ENCODE measurements around the gene NNT.

NNT gene

DNA sequence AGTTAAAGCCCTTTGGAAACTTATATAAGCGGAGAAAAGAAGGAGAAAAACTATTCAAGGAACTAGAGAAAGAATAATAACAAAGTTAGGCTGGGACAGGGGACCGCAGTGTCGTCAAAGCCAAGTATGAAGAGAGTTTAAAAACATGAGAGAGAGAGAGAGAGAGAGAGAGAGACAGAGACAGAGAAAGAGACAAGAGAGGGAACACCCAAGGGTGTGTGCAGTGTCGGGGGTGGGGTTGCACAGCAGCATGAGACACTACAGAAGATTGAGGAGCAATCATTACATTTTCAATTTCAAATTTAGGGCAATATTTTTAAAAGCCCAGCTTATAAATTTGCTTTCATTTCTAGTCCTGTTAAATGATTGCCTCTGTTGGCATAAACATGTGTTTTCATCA, 74.3 kb downstream of the NNT start:
- Histone ChIP-seq H3K9me3 (no peaks in the 10 kb centered on the region), H3K27me3 (no peaks in the 10 kb centered on the region), H3K4me3 (no peak overlapping the region), H3K4me1 (peaks cover 0 to 54% (median 9%) of the 10 kb centered on the region in 4 donors), H3K36me3 (peaks cover 0 to 14% (median 7%) of the 10 kb centered on the region in 3 donors), H3K27ac (peak overlapping the region; percentile 31 to 37)
- TF ChIP-seq, protein P1, sequence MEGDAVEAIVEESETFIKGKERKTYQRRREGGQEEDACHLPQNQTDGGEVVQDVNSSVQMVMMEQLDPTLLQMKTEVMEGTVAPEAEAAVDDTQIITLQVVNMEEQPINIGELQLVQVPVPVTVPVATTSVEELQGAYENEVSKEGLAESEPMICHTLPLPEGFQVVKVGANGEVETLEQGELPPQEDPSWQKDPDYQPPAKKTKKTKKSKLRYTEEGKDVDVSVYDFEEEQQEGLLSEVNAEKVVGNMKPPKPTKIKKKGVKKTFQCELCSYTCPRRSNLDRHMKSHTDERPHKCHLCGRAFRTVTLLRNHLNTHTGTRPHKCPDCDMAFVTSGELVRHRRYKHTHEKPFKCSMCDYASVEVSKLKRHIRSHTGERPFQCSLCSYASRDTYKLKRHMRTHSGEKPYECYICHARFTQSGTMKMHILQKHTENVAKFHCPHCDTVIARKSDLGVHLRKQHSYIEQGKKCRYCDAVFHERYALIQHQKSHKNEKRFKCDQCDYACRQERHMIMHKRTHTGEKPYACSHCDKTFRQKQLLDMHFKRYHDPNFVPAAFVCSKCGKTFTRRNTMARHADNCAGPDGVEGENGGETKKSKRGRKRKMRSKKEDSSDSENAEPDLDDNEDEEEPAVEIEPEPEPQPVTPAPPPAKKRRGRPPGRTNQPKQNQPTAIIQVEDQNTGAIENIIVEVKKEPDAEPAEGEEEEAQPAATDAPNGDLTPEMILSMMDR (IDR thresholded peaks at IDR 0.05), result no peak
- DNase-seq, result no peak
- intact Hi-C loops (cut with DNase I; ENCODE audit: low total_unique reads), result no loop called here

GRCh38 chr5:43679214-43679613, 76.2 kb downstream of the NNT start:
- Histone ChIP-seq H3K4me1 (peaks cover 0 to 73% (median 16%) of the 10 kb centered on the region in 4 donors), H3K36me3 (peaks cover 0 to 9% (median 0%) of the 10 kb centered on the region in 3 donors), H3K9me3 (no peaks in the 10 kb centered on the region), H3K27ac (peak overlapping the region; percentile 31 to 37), H3K4me3 (no peak overlapping the region), H3K27me3 (no peaks in the 10 kb centered on the region)
- intact Hi-C loops (cut with DNase I; ENCODE audit: low total_unique reads), result no loop called here
- DNase-seq, result no peak
- TF ChIP-seq, protein P1 (IDR thresholded peaks at IDR 0.05), result no peak

DNA sequence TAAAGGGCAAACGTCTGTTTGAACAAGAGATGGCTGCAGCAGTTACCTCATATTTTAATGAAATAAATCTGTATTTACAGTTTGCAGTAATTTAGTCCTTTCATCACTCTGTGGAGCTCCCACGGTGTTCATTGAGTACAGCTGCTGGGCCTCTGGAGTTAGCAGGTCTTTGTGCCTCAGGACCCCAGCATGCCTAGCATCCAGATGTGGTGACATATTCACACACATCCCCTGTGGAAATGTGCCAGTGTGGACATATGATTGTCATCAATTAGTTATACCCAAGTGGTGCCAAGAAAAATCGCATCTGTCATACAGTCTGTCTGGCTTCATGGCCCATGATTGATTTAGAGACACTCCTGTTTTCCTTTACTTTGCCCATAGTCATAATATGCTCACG, 77.3 kb downstream of the NNT start:
- Histone ChIP-seq H3K9me3 (no peaks in the 10 kb centered on the region), H3K36me3 (peaks cover 0 to 7% (median 0%) of the 10 kb centered on the region in 3 donors)

DNA sequence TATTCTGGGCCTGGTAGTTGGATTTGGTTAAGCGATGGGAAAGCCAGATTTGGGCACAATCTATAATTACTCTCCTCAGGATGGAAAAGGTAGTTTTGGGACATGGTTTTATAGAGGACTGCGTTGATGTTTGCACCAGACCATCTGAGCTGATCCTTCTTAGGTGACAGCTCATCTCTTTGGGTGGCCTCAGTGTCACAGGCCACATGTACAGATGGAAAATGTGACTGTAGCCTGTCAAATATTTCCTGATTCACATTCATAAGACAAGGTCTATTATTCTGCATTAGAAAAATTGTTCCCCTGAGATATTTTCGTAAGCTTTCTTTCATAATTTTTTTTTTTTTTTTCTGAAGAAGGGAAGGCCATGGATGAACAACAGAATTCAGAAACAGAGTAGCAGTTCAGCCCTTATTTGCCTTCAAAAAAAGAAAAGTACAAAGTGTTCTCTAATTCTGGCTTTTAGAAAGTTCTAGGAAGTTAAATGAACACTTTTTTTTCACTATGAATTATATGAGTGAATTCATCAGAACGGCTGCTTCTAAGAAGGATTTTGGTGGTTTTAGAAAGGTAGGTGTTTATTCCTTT, 81.0 kb downstream of the NNT start:
- TF ChIP-seq, protein P1 (IDR thresholded peaks at IDR 0.05), result no peak
- no peaks in the 10 kb centered on the region for H3K36me3 ChIP-seq
- no peaks in the 10 kb centered on the region for H3K27me3 ChIP-seq
- H3K4me1 ChIP-seq, result peaks cover 0 to 75% (median 24%) of the 10 kb centered on the region in 4 donors
- no peak overlapping the region for H3K4me3 ChIP-seq
- no peak for DNase-seq
- no peaks in the 10 kb centered on the region for H3K9me3 ChIP-seq
- intact Hi-C loops (cut with DNase I; ENCODE audit: low total_unique reads), result loop anchor here (5.0 kb wide), 1 partner anchor 47 kb away; no protein-coding TSS in a partner anchor
- peak overlapping the region; percentile 79 to 85 for H3K27ac ChIP-seq

More for the DNA sequence above, 77.3 kb downstream of the NNT start:
- DNase-seq, result no peak
- Histone ChIP-seq H3K27me3 (no peaks in the 10 kb centered on the region), H3K4me3 (no peak overlapping the region), H3K27ac (peak overlapping the region; percentile 19 to 47), H3K4me1 (peaks cover 0 to 76% (median 24%) of the 10 kb centered on the region in 4 donors)
- TF ChIP-seq, protein P1 (IDR thresholded peaks at IDR 0.05), result no peak
- intact Hi-C loops (cut with DNase I; ENCODE audit: low total_unique reads), result loop anchor here (5.0 kb wide), 1 partner anchor 43 kb away; no protein-coding TSS in a partner anchor

GRCh38 chr5:43685252-43685950, 82.4 kb downstream of the NNT start:
- H3K27me3 ChIP-seq, result no peaks in the 10 kb centered on the region
- H3K36me3 ChIP-seq, result no peaks in the 10 kb centered on the region
- H3K27ac ChIP-seq, result peak overlapping the region; percentile 79 to 85
- peaks cover 0 to 69% (median 21%) of the 10 kb centered on the region in 4 donors for H3K4me1 ChIP-seq
- intact Hi-C loops (cut with DNase I; ENCODE audit: low total_unique reads), result no loop called here
- TF ChIP-seq, protein P1 (IDR thresholded peaks at IDR 0.05), result no peak
- DNase-seq, result no peak
- no peaks in the 10 kb centered on the region for H3K9me3 ChIP-seq
- H3K4me3 ChIP-seq, result no peak overlapping the region
